ENCODE results near the gene CBFA2T3.
A peak's percentile ranks its signal among the peaks of the same experiment; 100 is the strongest.

Gene CBFA2T3

GRCh38 chr16:88924834-88925539 is 52.0 kb downstream of the CBFA2T3 start:
- Histone ChIP-seq H2AFZ (ENCODE audit: low read depth, low read length) (no peak overlapping the region), H4K20me1 (ENCODE audit: insufficient read depth, low read length) (peaks cover 92% of the 10 kb centered on the region), H3K79me2 (ENCODE audit: low read length) (peaks cover 93% of the 10 kb centered on the region), H3K36me3 (replicated peaks; ENCODE audit: low read depth, low read length) (peaks cover 11% of the 10 kb centered on the region), H3K9me3 (ENCODE audit: insufficient read depth, low read length) (no peaks in the 10 kb centered on the region), H3K27ac (ENCODE audit: low read length) (no peak overlapping the region), H3K9ac (ENCODE audit: low read length) (no peak overlapping the region), H3K4me2 (ENCODE audit: low read length) (no peak overlapping the region), H3K27me3 (ENCODE audit: low read depth, low read length) (no peaks in the 10 kb centered on the region), H3K4me1 (ENCODE audit: low read length) (peaks cover 13% of the 10 kb centered on the region), H3K4me3 (ENCODE audit: low read length) (no peak overlapping the region)
- TF ChIP-seq EZH2phosphoT487 (IDR thresholded peaks at IDR 0.05; ENCODE audit: low read depth) (no peak), CTCF (IDR thresholded peaks at IDR 0.05; ENCODE audit: low read depth, low read length) (peak; percentile 39)

- no peak overlapping the region for H3K4me2 ChIP-seq (ENCODE audit: low read length)
- H3K9me3 ChIP-seq (ENCODE audit: insufficient read depth, low read length): no peaks in the 10 kb centered on the region
- H3K79me2 ChIP-seq (ENCODE audit: low read length): peaks cover 92% of the 10 kb centered on the region
- H3K36me3 ChIP-seq (replicated peaks; ENCODE audit: low read depth, low read length): peaks cover 18% of the 10 kb centered on the region
- H3K27ac ChIP-seq (ENCODE audit: low read length): no peak overlapping the region
- TF ChIP-seq CTCF (IDR thresholded peaks at IDR 0.05; ENCODE audit: low read depth, low read length) (no peak), EZH2phosphoT487 (IDR thresholded peaks at IDR 0.05; ENCODE audit: low read depth) (no peak)
- H3K27me3 ChIP-seq (ENCODE audit: low read depth, low read length): no peaks in the 10 kb centered on the region
- peaks cover 13% of the 10 kb centered on the region for H3K4me1 ChIP-seq (ENCODE audit: low read length)
- H3K9ac ChIP-seq (ENCODE audit: low read length): no peak overlapping the region
- peaks cover 92% of the 10 kb centered on the region for H4K20me1 ChIP-seq (ENCODE audit: insufficient read depth, low read length)
- no peak overlapping the region for H3K4me3 ChIP-seq (ENCODE audit: low read length)
- no peak overlapping the region for H2AFZ ChIP-seq (ENCODE audit: low read depth, low read length)
These were observed 52.8 kb downstream of the CBFA2T3 start for GRCh38 chr16:88923926-88924833.

GRCh38 chr16:88923450-88923849 is 53.6 kb downstream of the CBFA2T3 start:
- no peak overlapping the region for H3K4me3 ChIP-seq (ENCODE audit: low read length)
- peaks cover 13% of the 10 kb centered on the region for H3K4me1 ChIP-seq (ENCODE audit: low read length)
- no peak overlapping the region for H3K9ac ChIP-seq (ENCODE audit: low read length)
- no peak for TF ChIP-seq EZH2phosphoT487 (IDR thresholded peaks at IDR 0.05; ENCODE audit: low read depth)
- TF ChIP-seq CTCF (IDR thresholded peaks at IDR 0.05; ENCODE audit: low read depth, low read length): no peak
- H3K27me3 ChIP-seq (ENCODE audit: low read depth, low read length): no peaks in the 10 kb centered on the region
- no peaks in the 10 kb centered on the region for H3K9me3 ChIP-seq (ENCODE audit: insufficient read depth, low read length)
- peaks cover 87% of the 10 kb centered on the region for H3K79me2 ChIP-seq (ENCODE audit: low read length)
- no peak overlapping the region for H2AFZ ChIP-seq (ENCODE audit: low read depth, low read length)
- no peak overlapping the region for H3K4me2 ChIP-seq (ENCODE audit: low read length)
- H4K20me1 ChIP-seq (ENCODE audit: insufficient read depth, low read length): peaks cover 90% of the 10 kb centered on the region
- peaks cover 18% of the 10 kb centered on the region for H3K36me3 ChIP-seq (replicated peaks; ENCODE audit: low read depth, low read length)
- no peak overlapping the region for H3K27ac ChIP-seq (ENCODE audit: low read length)

GRCh38 chr16:88922826-88923410 is 54.1 kb downstream of the CBFA2T3 start:
- H3K79me2 ChIP-seq (ENCODE audit: low read length): peaks cover 82% of the 10 kb centered on the region

More at GRCh38 chr16:88922826-88923410, 54.1 kb downstream of the CBFA2T3 start:
- Histone ChIP-seq H3K9ac (ENCODE audit: low read length) (no peak overlapping the region), H3K36me3 (replicated peaks; ENCODE audit: low read depth, low read length) (peaks cover 18% of the 10 kb centered on the region), H3K9me3 (ENCODE audit: insufficient read depth, low read length) (no peaks in the 10 kb centered on the region), H3K4me2 (ENCODE audit: low read length) (no peak overlapping the region), H3K27ac (ENCODE audit: low read length) (no peak overlapping the region), H4K20me1 (ENCODE audit: insufficient read depth, low read length) (peaks cover 90% of the 10 kb centered on the region), H3K27me3 (ENCODE audit: low read depth, low read length) (no peaks in the 10 kb centered on the region), H3K4me3 (ENCODE audit: low read length) (no peak overlapping the region), H2AFZ (ENCODE audit: low read depth, low read length) (no peak overlapping the region), H3K4me1 (ENCODE audit: low read length) (peaks cover 13% of the 10 kb centered on the region)
- TF ChIP-seq EZH2phosphoT487 (IDR thresholded peaks at IDR 0.05; ENCODE audit: low read depth): no peak
- no peak for TF ChIP-seq CTCF (IDR thresholded peaks at IDR 0.05; ENCODE audit: low read depth, low read length)
